NCI-H1436 treated with DMSO at 0.1 percent for 48 hours (cell line): ENCODE measurements around the gene TAF1B.

Experiments
- DNase-seq: peaks from one replicate; lab custom pipeline; 2025; lab: John Stamatoyannopoulos, UW

Gene TAF1B

GRCh38 chr2:9967053-9967775 is 123.9 kb downstream of the TAF1B start:
- no peak for DNase-seq

DNA sequence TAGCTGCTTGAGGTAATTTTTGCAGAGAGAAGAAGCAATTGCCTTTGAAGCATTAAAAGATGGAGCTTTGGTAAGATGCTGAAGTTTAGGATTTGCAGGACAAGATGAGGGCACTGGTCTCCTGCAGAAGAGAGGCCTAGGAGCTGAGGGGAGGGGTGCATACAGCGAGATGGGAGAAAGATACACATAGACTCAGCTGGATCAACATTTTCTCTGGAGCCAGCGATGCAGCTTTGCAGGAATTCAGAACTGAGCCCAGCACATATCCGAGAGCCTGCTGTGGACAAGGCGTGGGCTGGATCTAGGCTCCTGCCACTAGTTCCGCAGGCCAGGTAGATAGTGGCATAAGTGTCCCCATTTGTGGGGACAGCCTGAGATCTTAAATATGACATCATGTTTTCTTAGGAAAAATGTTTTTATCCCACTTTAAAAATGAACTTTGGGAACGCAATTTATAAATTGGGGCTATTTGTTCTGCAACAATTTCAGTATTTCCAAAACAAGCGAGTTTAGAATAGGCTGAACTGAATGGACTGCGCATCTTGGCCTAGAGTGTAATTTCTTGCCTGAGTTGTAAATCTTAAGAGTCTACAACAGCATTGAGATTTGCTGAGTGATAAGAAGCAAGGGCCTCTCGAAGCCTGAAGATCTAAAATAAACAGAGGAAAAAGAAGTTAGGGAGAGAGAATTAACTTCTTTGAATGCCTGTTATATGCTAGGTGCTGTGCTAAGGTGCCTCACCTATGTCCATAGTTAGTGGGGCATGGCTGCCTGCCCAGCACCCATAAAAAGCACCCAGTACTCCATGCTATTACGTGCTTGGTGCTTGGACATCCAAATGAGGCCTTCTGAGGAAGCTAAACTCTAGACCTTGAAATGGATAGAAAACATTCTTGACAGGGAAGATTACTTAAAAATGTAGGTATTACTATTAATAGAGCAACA is 125.6 kb downstream of the TAF1B start:
- no peak for DNase-seq

DNA sequence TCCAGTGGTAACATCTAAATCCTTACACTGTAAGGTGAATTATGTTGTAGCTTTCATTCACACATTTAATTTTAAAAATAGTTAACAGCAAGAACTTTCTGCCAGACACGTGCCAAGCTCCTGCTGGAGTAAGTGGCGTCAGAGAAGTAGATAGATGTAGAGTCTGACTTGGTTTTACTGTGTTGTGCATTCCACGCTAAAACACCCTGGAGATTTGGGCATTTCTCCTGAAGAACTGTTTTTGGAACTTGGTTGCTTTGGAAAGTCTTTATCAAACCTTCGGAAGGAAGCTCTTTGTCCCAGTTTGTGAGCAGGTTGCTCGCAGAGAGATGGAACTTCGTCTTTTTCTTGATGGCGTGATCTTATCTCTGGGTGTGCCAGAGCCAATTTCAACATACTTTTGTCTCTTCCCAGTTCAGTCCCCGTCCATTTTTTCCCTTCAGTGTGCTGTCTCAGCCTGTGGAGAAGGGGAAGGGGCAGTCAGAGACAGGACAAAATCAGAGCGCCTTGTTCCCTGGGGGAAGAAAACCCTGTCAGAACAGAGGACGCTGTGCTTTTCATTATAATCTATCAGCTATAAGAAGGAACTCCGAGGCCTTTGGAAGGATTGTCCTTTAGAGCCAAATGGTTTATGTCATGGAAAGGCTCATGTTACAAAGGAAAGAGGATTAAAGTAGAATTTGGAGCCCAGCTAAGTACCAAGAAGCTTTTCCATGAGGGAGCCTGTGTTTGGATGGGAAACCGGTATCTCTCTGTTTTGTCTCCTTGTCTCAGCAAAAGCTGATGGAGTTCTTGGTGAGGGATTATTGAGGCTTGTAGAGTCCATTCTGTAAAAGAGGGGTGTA is 127.1 kb downstream of the TAF1B start:
- DNase-seq, result no peak

GRCh38 chr2:9971105-9971818 is 128.0 kb downstream of the TAF1B start:
- no peak for DNase-seq

- no peak for DNase-seq
These were observed 128.6 kb downstream of the TAF1B start for GRCh38 chr2:9971890-9972289.

DNA sequence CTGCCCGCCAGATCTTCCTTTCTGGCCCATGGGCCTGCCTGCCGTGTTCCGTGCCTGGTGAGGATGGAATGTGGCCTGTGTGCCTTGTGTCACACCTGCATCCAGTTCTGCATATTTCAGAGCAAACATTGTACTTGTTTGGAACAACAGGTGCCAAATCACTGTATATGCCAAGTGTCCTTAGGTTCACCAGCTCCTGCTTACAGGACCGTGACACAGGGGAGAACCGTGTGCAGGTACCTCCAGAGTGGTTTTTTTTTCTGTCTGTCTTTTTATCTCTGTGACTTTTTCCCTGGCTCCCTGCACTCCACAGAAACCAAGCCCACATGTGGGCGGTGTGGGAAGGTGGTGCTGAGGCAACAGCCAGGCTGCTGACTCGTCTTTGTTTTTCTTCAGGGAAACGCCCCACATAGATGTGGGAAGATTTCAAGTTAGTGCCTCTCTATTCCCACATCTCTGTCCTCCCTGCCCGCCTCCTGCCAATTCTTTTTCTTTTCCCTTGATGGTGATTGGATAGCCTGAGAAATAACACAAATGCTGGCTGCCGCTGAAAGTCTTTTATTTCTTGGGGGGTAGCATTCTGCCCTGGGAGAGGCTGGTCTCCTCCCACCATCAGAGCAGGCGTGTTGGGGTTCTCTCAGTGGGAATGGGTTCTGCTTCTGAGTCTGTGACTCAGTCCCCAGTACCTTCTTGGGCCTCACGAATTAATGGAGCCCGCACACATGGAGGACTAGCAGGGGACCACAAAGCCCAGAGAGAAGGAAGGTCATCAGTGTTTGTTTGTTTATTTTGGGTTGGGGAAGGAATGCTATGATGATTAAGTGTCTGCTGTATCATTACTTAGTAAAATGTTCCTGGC is 129.6 kb downstream of the TAF1B start:
- DNase-seq, result no peak

- no peak for DNase-seq
These were observed 130.4 kb downstream of the TAF1B start for GRCh38 chr2:9973690-9974089.

GRCh38 chr2:9974343-9974742 is 131.1 kb downstream of the TAF1B start:
- no peak for DNase-seq

DNA sequence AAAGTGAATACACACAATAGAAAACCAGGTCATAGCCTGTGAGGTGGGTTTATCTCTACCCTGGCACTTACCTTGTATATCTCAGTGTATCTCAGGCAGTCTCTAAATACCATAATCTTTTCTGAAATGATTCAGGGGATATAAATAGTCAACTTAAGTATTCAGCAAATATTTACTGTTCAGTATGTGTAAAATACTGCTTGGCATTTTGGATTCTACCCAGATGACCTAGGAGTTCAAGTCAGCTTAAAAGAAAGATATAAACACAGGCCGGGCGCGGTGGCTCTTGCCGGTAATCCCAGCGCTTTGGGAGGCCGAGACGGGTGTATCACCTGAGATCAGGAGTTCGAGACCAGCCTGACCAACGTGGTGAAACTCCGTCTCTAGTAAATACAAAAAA is 132.1 kb downstream of the TAF1B start:
- DNase-seq, result no peak

DNA sequence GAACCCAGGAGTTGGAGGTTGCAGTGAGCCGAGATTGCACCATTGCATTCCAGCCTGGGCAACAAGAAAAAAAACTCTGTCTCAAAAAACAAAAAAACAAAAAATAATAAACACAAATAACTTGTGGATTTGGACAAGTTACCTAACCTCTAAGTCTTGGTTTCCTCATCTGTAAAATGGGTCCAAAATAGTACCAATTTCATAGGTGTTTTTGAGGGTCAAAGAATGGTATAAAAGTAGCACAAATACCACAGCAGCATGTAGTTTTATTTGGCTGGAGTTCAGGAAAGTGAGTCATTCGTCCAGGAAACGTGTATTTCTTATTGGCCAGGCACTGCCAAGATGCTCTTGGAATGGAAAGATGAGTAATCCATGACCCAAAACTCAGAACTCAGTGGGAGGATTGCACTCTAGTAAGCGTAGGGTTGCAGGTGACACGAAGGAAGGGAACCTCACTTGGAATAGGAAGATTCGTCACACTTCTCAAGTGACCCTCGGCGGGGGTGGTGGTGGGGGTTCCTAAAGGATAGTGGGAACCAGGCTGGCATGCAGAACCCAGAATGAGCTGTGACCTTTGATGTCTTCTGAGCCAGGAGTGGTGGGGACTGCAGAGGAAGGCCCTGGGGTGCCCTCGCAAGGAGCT is 132.7 kb downstream of the TAF1B start:
- DNase-seq, result no peak

DNA sequence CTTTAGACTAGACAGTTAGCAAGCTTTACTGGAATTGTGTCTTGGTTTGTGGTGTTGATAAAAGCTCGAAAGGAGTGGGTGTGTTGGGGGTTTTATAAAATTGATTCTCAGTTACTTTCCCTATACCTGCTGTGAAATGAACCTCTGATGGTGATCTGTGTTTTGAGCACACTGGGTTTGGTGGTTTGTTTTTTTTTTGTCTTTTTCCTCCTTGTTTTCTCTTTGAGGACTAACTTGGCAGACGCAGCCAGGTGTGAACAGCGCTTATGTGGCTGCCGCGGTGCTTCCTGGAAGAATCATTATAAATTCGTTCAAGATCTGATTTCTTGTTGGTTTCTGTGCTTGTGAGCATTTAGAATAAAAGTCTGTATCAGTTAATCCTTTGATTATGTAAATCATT is 136.7 kb downstream of the TAF1B start:
- DNase-seq, result no peak

DNA sequence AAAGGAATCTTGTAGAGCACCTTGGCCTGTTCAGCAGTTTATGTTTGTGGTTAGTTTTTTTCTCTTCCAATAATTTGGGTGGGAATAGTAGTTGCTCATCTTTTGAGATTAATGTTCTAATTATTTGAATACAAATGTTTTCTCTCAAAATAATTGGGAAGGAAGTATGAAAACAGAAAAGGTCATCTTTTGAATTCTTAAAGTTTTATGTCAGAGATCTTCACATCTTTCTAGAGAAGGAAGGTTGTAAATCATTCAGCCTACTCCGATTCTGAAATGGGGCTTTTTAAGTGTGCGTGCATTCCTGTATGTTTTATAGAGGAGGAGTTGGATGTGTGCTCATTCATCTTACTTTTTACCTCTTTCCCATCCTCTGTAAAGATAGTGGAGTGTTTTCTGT is 137.2 kb downstream of the TAF1B start:
- no peak for DNase-seq

DNA sequence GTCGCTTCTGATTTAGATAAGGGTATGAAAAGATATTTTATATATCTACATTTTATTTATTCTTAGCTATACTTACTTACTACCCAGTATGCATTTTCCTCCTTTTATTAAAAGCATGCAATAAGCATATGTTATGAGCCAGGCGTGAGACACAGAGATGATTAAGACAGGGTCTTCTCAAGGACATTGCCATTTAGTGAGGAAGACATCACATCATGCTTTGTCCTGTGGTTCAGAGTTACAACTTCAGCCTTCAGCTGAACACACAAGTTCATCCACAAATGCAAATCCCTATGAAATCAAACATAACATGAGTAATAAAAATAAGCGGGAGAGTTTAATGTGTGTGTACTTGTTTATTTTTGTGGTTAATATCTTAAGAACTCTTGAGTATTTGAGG is 138.4 kb downstream of the TAF1B start:
- DNase-seq, result no peak

GRCh38 chr2:9982248-9982647 is 139.0 kb downstream of the TAF1B start:
- DNase-seq, result no peak

GRCh38 chr2:9982891-9983290 is 139.6 kb downstream of the TAF1B start:
- no peak for DNase-seq

DNA sequence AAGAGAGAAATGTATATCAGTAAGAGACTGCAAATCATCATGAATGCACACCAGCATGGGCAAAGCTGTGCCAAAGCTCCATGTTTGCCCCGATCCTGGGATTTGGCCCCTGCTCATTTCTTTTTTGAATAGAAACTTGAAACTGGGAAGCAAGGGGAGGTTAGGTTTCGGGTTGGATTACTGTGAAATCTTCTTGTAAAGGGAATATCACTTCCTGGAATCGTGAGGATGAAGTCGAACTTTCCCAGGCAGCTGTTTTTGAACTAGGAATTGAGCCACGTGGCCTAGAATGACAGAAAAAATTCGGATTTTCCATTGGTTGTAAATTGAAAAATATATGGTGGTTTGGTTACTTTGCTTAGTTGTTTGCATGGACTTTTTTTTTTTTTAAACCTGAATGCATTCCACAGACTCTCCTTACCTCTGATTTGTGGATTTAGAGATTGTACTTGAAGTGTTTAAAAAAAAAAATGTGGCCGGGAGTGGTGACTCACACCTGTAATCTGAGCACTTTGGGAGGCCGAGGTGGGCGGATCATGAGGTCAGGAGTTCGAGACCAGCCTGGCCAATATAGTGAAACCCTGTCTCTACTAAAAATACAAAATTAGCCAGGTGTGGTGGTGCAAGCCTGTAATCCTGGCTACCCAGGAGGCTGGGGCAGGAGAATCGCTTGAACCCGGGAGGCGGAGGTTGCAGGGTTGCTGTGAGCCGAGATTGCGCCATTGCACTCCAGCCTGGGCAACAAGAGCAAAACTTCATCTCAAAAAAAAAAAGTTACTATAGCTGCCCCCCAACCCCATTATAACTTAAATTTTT is 140.3 kb downstream of the TAF1B start:
- DNase-seq, result no peak
